ENCODE data around the gene EXOC3.

EXOC3 gene

DNA sequence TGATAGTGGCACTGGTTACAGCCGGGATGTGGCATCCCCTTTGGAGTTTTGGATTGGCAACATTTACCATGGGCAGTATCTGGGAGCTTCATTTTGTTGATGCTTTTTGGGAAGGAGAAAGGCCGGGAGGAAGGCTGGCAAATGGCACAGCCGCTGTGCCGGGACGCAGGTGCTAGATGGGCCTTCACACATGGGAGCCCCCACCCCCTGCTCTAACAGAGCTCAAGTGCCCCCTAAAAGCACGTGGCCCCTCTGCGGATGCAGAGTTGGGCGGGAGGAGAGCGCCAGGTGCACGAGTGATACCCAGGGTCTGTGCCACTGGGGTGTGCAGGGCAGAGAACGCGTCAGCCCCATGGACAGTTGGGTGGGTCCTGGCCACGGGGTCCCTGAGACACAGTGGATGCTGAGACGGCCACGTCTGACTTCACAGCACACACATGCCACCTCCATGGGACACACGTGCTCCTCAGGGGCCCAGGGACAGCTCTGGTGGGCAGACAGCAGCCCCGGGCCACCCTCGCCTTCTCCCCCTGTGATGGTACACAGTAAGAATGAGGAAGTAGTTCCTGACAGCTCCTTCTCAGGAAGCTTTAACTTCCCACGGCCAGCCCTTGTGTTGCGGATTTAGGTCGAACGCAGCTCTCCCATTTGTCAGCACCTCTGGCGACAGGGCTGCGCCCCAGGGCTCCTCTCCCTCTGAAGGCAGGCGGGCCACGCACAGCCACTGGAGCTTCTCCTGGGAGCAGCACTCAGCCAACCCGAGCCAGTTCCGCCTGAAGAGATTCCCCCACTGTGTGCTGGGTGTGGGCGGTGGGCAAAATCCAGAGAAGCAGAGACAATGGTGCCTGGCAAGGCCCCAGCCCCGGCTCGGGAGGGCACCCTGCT is 70.5 kb downstream of the EXOC3 start:
- Histone ChIP-seq H3F3A (ENCODE audit: low read depth) (no peaks in the 10 kb centered on the region), H4K20me1 (ENCODE audit: insufficient read depth, low read length, poor library complexity, severe bottlenecking) (no peaks in the 10 kb centered on the region), H3K36me3 (ENCODE audit: insufficient read depth, low read length) (no peaks in the 10 kb centered on the region), H2AFZ (ENCODE audit: low read length) (no peak overlapping the region), H3K4me3 (ENCODE audit: low read length, poor library complexity, severe bottlenecking) (no peak overlapping the region), H3K9ac (ENCODE audit: low read depth, low read length, poor library complexity, severe bottlenecking) (no peak overlapping the region), H3K79me2 (ENCODE audit: insufficient read depth, low read length) (no peaks in the 10 kb centered on the region), H3K27me3 (ENCODE audit: insufficient read depth, low read length, poor library complexity, severe bottlenecking) (no peaks in the 10 kb centered on the region), H3K4me2 (ENCODE audit: low read depth, low read length, poor library complexity, severe bottlenecking) (no peak overlapping the region), H3K9me3 (ENCODE audit: insufficient read depth, low read depth, low read length) (no peaks in the 10 kb centered on the region), H3K4me1 (ENCODE audit: insufficient read depth, low read length, poor library complexity, severe bottlenecking) (no peaks in the 10 kb centered on the region), H3K9me2 (replicated peaks; ENCODE audit: low read depth, low read length) (no peaks in the 10 kb centered on the region)
- TF ChIP-seq EZH2phosphoT487 (IDR thresholded peaks at IDR 0.05; ENCODE audit: borderline replicate concordance) = no peak
- TF ChIP-seq, protein P1, sequence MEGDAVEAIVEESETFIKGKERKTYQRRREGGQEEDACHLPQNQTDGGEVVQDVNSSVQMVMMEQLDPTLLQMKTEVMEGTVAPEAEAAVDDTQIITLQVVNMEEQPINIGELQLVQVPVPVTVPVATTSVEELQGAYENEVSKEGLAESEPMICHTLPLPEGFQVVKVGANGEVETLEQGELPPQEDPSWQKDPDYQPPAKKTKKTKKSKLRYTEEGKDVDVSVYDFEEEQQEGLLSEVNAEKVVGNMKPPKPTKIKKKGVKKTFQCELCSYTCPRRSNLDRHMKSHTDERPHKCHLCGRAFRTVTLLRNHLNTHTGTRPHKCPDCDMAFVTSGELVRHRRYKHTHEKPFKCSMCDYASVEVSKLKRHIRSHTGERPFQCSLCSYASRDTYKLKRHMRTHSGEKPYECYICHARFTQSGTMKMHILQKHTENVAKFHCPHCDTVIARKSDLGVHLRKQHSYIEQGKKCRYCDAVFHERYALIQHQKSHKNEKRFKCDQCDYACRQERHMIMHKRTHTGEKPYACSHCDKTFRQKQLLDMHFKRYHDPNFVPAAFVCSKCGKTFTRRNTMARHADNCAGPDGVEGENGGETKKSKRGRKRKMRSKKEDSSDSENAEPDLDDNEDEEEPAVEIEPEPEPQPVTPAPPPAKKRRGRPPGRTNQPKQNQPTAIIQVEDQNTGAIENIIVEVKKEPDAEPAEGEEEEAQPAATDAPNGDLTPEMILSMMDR (conservative IDR thresholded peaks at IDR 0.05; ENCODE audit: low read length) = no peak

DNA sequence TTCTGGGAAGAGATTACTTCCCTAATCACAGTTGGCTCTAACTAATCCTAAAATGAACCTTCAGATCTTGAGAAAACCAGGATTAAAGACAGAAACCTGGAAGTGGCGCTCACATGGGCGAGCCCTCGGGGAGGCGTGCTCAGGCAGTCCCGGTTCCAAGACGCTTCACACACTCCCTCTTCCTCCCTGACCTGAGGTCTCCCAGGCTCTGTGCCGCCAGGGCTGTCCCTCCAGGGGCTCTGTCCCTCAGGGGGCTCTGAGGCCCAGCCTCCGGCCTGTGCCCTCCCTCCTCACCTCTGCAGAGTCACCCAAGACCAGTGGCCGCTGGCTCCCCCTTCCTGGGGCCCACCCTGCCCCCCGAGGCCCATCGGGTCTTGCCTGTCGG is 71.1 kb downstream of the EXOC3 start:
- Histone ChIP-seq H3K4me1 (ENCODE audit: insufficient read depth, low read length, poor library complexity, severe bottlenecking) (no peaks in the 10 kb centered on the region), H3K9me3 (ENCODE audit: insufficient read depth, low read depth, low read length) (no peaks in the 10 kb centered on the region), H3K4me2 (ENCODE audit: low read depth, low read length, poor library complexity, severe bottlenecking) (no peak overlapping the region), H3K9ac (ENCODE audit: low read depth, low read length, poor library complexity, severe bottlenecking) (no peak overlapping the region), H3K79me2 (ENCODE audit: insufficient read depth, low read length) (no peaks in the 10 kb centered on the region), H3K9me2 (replicated peaks; ENCODE audit: low read depth, low read length) (no peaks in the 10 kb centered on the region), H2AFZ (ENCODE audit: low read length) (no peak overlapping the region), H3K36me3 (ENCODE audit: insufficient read depth, low read length) (no peaks in the 10 kb centered on the region), H3K27me3 (ENCODE audit: insufficient read depth, low read length, poor library complexity, severe bottlenecking) (no peaks in the 10 kb centered on the region), H4K20me1 (ENCODE audit: insufficient read depth, low read length, poor library complexity, severe bottlenecking) (no peaks in the 10 kb centered on the region), H3F3A (ENCODE audit: low read depth) (no peaks in the 10 kb centered on the region), H3K4me3 (ENCODE audit: low read length, poor library complexity, severe bottlenecking) (no peak overlapping the region)
- TF ChIP-seq EZH2phosphoT487 (IDR thresholded peaks at IDR 0.05; ENCODE audit: borderline replicate concordance) = no peak
- TF ChIP-seq, protein P1 (conservative IDR thresholded peaks at IDR 0.05; ENCODE audit: low read length) = no peak

DNA sequence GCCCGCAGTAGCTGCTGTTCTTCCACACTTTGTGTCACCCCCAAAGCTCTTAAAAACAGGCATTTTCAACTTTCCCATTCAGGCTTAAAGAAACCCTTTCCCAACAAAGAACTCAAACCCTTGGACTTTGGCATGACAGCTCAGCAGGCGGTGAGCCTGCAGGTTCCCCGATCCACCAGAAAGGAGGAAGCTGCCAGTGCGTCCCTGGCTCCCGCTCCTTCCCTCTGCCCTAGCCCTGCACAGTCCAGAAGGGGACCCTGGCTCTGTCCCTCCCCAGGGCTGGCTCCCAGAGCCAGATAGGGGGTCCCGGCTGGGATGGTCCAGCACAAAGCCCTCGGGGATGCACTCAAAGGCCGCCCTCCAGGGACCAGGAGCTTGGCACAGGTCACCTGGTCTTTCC is 71.7 kb downstream of the EXOC3 start:
- H4K20me1 ChIP-seq (ENCODE audit: insufficient read depth, low read length, poor library complexity, severe bottlenecking) = no peaks in the 10 kb centered on the region
- H2AFZ ChIP-seq (ENCODE audit: low read length) = no peak overlapping the region
- no peak overlapping the region for H3K9ac ChIP-seq (ENCODE audit: low read depth, low read length, poor library complexity, severe bottlenecking)
- H3K36me3 ChIP-seq (ENCODE audit: insufficient read depth, low read length) = no peaks in the 10 kb centered on the region
- H3K4me3 ChIP-seq (ENCODE audit: low read length, poor library complexity, severe bottlenecking) = no peak overlapping the region
- H3K4me2 ChIP-seq (ENCODE audit: low read depth, low read length, poor library complexity, severe bottlenecking) = no peak overlapping the region
- no peaks in the 10 kb centered on the region for H3K9me3 ChIP-seq (ENCODE audit: insufficient read depth, low read depth, low read length)
- no peak for TF ChIP-seq EZH2phosphoT487 (IDR thresholded peaks at IDR 0.05; ENCODE audit: borderline replicate concordance)
- TF ChIP-seq, protein P1 (conservative IDR thresholded peaks at IDR 0.05; ENCODE audit: low read length) = no peak
- no peaks in the 10 kb centered on the region for H3K27me3 ChIP-seq (ENCODE audit: insufficient read depth, low read length, poor library complexity, severe bottlenecking)
- H3K4me1 ChIP-seq (ENCODE audit: insufficient read depth, low read length, poor library complexity, severe bottlenecking) = no peaks in the 10 kb centered on the region
- no peaks in the 10 kb centered on the region for H3K9me2 ChIP-seq (replicated peaks; ENCODE audit: low read depth, low read length)
- no peaks in the 10 kb centered on the region for H3F3A ChIP-seq (ENCODE audit: low read depth)
- no peaks in the 10 kb centered on the region for H3K79me2 ChIP-seq (ENCODE audit: insufficient read depth, low read length)
